ENCODE measurements around the gene CELF2. TPM values are rescaled to one million over a fixed set of nuclear protein-coding genes. Genes with fewer than 3 reads are reported as not detected.

The CELF2 gene
- total RNA-seq, 1 experiment from 2014 or later = 21.3 TPM

- DNase-seq (ENCODE audit: low read depth) = no peak
Observed at GRCh38 chr10:11004144-11005077, 13.3 kb upstream of the CELF2 start.

- DNase-seq (ENCODE audit: low read depth) = no peak
Observed at GRCh38 chr10:11005725-11006427, 11.8 kb upstream of the CELF2 start.

- DNase-seq (ENCODE audit: low read depth) = no peak
Observed at GRCh38 chr10:11006428-11006825, 11.2 kb upstream of the CELF2 start.

- no peak for DNase-seq (ENCODE audit: low read depth)
Observed at GRCh38 chr10:11007476-11008020, 10.1 kb upstream of the CELF2 start.

DNA sequence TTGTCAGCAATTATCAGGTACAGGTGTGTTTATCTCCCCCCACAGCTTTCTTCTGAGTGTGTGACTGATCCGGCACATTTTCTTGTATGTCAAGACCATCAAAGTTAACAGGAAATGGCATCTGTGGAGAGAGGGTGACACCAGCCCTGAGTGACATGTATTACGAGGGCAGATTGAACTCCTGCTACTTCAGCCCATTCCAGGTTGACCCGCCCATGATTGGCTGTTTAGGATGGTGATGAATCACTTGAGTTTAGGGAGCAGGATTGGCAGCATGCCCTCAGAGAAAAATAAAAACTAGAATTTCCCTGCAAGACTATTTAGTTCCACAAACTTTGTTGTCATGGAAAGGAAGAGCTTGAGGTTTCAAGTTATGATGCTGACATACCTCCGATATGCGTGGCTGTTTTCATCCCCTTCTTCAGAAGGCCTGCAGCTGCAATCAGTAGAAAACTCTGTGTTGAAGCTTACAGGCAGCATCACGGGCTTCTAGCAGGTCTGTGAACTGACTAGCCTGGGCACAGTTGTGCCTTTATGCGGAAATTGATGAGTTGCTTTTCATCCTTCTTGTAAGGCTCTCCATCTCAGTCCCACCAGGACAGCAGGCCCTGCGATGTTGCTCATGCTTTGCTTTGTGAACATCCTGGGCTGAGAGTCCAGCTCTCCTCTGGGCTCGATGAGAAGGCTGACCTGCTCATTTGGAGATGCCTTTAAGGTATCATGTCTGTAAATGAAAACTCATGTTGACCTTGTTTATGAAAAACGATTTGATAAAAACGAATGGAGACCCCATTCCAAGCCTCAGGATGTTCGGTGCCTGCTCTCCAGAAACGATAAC is 8.0 kb upstream of the CELF2 start:
- DNase-seq (ENCODE audit: low read depth) = no peak

- no peak for DNase-seq (ENCODE audit: low read depth)
Observed at GRCh38 chr10:11010582-11010981, 7.1 kb upstream of the CELF2 start.

DNA sequence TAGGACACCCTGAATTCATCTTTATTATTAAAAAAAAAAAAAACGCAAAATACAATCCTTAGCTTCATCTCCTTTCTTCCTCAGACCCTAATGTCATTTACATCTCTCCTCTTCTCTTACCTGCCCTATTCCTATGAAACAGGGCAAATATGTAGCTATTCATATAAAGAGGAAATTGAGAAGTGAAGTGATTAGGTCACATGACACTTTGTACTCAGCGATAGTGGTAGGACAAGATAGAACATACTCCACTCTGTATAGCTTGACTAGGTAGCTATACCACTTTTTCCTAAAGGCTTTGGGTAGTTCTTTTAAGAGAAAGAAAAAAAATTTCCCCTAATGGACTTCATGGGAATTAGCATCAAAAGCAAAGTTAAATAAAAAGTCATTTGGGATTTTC is 6.2 kb upstream of the CELF2 start:
- no peak for DNase-seq (ENCODE audit: low read depth)

- no peak for DNase-seq (ENCODE audit: low read depth)
Observed at GRCh38 chr10:11011984-11012383, 5.7 kb upstream of the CELF2 start.

GRCh38 chr10:11012421-11013295 is 5.0 kb upstream of the CELF2 start:
- no peak for DNase-seq (ENCODE audit: low read depth)

- no peak for DNase-seq (ENCODE audit: low read depth)
Observed at GRCh38 chr10:11013836-11014235, 3.8 kb upstream of the CELF2 start.

GRCh38 chr10:11014671-11015445 is 2.8 kb upstream of the CELF2 start:
- DNase-seq (ENCODE audit: low read depth) = no peak

DNA sequence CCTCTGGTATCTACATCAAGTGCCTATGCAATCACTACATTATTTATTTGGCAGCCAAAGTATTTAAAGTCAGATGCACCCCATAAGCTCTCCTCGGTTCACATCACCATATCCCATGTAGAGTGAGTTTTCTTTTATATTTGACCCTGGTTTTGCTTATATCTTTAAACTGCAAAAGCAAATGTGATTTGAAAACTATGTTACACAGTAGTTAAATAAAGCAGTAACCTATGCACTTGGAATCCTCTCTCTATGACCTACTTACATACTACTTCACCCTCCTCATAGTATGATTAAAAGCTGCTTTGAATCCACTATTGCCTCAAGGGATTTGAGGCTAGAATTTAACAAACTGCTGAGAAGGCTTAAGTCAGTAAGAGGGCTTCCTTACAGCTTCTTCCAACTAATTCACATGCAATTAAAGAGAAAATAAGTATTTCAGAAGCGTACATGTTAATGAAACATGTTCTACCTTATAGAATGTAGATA is 2.2 kb upstream of the CELF2 start:
- no peak for DNase-seq (ENCODE audit: low read depth)

- no peak for DNase-seq (ENCODE audit: low read depth)
Observed at GRCh38 chr10:11017000-11017569, 587 bp upstream of the CELF2 start.

- no peak for DNase-seq (ENCODE audit: low read depth)
Observed at GRCh38 chr10:11018432-11018841, 765 bp downstream of the CELF2 start.

DNA sequence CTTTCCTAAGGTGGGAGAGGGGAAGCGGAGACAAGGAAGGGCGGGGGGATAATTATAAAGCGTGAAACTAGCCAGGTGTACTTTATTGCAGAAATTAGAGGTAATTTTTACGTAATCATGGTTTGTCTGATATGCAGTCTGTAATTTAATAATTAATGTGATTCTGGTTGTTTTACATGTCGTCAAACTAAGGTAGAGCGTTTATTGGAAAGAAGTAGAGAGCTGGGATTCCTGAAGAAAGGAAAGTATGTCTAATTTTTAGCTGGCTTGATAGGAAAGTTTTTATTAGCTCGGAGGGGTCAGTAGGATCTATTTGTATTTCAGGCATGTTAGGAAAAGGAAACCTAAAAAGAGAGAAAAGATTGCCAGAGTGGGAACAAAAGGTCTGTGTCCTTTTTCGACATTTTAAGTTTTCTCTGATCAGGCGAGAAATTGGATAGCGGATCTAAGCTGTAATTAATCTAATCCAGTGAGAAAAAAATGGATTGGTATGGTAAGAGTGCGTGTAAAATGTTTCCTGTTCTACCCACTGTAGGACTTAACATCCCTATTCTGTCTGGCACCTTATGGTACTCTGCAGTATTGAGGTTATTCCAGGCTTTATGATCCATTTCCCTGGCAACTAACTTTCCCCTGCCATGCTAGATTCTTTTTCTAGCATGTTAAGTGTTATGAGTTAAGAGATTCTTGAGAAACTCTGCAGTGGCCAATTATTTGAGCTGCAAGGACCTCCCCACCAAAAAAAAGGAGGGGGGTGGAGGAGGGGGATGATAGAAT is 1.4 kb downstream of the CELF2 start:
- no peak for DNase-seq (ENCODE audit: low read depth)

DNA sequence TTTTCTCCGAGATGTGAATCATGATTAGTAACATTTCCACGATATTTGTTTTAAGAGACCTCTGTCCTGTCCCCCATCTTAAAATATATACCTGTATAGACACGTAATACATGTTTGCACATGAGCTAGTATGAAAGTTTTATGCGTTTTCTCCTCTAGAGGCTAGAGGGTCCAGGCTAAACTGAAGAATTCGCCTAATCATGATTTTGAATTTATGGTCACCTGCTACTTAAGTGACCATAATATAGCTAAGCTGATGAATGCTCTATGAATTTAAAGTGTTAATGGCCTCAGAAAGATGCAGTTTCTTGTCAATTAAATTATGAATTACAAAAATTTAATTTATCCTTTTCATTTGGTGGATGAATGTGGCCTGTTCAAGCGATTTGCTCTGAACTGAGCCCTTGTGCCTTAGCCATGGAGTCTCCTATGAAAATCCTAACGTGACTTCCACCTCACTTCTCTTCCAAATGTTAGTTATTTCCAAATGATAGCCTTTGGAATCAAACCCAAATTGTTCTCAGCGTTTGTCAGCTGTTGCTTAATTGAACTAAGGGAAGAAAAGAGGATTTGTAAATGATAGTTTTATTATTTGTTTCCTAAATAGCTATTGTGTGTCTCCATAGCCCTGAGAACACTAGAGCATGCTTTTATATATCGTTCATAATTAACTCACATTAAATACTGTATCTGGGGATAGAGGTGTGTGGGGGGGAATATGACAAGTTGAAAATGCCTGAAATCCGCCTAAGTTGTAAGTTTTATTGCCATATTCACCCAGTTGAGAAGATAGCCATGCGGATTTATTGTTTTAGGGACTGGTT is 2.3 kb downstream of the CELF2 start:
- DNase-seq (ENCODE audit: low read depth) = no peak

DNA sequence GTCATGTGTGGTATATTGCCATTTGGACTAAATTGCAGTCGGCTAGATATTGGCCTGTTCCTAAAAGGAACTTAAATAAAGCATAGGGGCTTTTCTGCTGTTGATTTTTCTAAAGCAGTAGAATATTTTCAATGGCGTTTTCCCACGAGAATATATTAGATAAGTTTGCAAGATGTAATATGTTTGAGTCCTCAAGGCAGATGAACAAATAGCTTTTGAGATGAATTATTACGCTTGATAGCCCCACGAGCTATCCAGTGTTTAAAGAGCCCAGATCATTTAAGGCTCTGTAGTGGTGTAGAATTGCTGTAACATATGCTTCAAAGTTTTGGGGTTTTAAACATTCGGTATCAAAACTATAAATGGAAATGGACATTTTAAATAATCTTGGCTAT is 2.9 kb downstream of the CELF2 start:
- no peak for DNase-seq (ENCODE audit: low read depth)

GRCh38 chr10:11022213-11022612 is 4.5 kb downstream of the CELF2 start:
- DNase-seq (ENCODE audit: low read depth) = no peak
